ENCODE data around the gene FRG1.
"Not testable (repeated sequence)": the region's sequence is repeated elsewhere in the genome, so short reads cannot be mapped to it uniquely, and the experiment has no call there.

- not testable (repeated sequence) for TF ChIP-seq HMGXB4 (CRISPR knock-in tag; IDR thresholded peaks at IDR 0.05; ENCODE audit: borderline replicate concordance); HDAC2 (IDR thresholded peaks at IDR 0.05); POLR2A (IDR thresholded peaks at IDR 0.05; ENCODE audit: low read length); MAX (IDR thresholded peaks at IDR 0.05); RFX5 (IDR thresholded peaks at IDR 0.05); FOSL2 (IDR thresholded peaks at IDR 0.05); FOSL2 (CRISPR knock-in tag; IDR thresholded peaks at IDR 0.05); BHLHE40 (IDR thresholded peaks at IDR 0.05; ENCODE audit: low read depth, low read length)
- TF ChIP-seq, protein P1, sequence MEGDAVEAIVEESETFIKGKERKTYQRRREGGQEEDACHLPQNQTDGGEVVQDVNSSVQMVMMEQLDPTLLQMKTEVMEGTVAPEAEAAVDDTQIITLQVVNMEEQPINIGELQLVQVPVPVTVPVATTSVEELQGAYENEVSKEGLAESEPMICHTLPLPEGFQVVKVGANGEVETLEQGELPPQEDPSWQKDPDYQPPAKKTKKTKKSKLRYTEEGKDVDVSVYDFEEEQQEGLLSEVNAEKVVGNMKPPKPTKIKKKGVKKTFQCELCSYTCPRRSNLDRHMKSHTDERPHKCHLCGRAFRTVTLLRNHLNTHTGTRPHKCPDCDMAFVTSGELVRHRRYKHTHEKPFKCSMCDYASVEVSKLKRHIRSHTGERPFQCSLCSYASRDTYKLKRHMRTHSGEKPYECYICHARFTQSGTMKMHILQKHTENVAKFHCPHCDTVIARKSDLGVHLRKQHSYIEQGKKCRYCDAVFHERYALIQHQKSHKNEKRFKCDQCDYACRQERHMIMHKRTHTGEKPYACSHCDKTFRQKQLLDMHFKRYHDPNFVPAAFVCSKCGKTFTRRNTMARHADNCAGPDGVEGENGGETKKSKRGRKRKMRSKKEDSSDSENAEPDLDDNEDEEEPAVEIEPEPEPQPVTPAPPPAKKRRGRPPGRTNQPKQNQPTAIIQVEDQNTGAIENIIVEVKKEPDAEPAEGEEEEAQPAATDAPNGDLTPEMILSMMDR (IDR thresholded peaks at IDR 0.05): not testable (repeated sequence)
- TF ChIP-seq, protein P2, sequence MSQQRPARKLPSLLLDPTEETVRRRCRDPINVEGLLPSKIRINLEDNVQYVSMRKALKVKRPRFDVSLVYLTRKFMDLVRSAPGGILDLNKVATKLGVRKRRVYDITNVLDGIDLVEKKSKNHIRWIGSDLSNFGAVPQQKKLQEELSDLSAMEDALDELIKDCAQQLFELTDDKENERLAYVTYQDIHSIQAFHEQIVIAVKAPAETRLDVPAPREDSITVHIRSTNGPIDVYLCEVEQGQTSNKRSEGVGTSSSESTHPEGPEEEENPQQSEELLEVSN (IDR thresholded peaks at IDR 0.05; ENCODE audit: borderline replicate concordance, low read depth): not testable (repeated sequence)
Observed at GRCh38 chr4:189926742-189927141, 13.9 kb upstream of the FRG1 start.

Measured in A549 (cell line).